T-helper 22 cell (primary cell): ENCODE measurements around the gene FZD1.

ENCODE experiments used
- DNase-seq: peaks from one replicate; pipeline ENCODE4 v3.0.0-alpha.2; 2020; ENCODE audit warnings: low read depth

The FZD1 gene

DNA sequence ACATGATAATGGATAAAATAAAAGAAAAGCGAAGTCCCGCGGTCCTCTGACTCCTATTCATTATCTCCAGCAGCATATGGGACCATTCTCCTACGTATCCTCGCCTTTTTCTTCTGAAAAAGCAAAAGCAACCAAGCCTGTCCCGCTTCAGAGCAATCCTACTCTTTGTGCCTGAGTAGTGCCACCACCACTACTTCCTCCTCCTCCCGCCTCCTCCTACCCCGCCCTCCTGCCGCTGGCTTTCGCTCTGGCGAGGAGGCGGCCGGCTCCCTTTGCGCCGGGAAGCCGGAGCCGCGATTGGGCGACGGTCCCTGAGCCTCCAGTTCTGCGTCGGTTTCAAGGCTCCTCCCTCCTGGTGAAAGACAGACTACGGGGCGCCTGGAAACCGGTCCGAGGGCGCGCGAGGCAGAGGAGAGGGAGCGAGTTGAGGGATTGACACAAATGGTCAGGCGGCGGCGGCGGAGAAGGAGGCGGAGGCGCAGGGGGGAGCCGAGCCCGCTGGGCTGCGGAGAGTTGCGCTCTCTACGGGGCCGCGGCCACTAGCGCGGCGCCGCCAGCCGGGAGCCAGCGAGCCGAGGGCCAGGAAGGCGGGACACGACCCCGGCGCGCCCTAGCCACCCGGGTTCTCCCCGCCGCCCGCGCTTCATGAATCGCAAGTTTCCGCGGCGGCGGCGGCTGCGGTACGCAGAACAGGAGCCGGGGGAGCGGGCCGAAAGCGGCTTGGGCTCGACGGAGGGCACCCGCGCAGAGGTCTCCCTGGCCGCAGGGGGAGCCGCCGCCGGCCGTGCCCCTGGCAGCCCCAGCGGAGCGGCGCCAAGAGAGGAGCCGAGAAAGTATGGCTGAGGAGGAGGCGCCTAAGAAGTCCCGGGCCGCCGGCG lies at the start of gene FZD1:
TSS of gene FZD1 (plus strand) at position 388 of the 878 bp plus-strand sequence. CDS start at position 836, 448 bp downstream.
- no peak for DNase-seq

DNA sequence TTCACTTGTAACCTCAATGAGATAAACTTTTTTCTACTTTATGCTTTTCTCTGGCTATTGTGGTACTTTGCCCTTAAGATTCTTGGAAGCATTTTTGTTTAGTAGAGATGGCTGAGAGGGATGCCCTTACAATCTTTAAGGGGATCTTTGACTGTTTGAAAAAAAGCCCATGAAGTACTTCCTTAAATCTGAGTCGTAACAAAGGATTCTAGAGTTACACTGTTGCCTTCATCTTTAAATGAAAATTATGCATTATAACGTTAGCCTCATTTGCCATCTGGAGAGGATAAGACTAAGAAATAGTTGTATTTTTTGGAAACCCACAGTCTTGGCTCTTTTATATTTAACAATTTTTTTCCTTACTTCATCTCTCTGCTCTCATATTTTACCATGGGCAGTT lies 37.8 kb upstream of the FZD1 start:
- DNase-seq = no peak

DNA sequence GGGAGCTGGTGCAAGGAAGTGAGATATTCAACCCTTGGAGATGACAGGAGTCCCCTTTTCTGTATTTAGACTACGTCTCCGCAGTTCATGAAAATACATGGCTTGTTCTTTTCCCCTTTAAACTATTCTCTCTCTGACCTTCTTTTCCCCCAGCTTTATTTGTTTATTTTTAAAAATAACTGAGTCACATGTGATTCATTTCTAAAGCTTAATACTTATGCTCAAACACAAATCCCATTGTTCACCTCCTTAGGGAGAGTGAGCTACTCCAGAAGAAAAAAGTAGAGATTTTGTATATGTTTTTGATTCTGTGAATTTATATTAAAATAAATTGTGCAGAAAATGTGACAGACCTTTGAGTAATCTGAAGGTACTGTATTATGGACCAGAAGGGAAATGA lies 35.9 kb upstream of the FZD1 start:
- DNase-seq = no peak

DNA sequence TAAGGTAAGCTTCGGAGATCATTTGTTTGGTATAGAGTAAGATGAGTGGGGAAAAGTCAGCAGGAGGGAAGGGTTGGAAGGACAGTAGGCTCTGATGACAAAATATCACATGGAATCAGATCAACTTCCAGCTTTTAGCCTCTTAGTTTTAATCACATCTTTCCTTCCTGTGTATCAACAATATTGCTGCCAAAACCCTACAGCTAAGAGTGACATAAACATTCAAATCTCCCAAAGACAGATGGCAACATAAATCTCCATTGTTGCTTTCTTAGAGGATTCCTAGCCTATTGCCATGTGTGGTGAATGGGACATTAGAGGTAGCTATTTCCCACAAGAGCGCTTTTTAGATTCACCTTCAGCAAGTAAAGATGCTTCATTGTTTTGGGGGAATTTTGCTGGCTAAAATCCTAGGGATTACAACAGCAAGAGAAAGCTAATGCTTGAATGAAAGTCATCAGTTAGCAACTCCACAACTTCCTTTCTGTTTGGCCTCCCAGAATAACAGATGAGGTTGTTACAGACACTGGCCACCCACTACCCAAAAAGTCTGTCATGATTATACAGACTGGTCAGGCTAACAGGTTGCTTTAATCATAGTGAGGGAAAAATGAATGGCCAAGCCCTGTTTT lies 35.2 kb upstream of the FZD1 start:
- no peak for DNase-seq

DNA sequence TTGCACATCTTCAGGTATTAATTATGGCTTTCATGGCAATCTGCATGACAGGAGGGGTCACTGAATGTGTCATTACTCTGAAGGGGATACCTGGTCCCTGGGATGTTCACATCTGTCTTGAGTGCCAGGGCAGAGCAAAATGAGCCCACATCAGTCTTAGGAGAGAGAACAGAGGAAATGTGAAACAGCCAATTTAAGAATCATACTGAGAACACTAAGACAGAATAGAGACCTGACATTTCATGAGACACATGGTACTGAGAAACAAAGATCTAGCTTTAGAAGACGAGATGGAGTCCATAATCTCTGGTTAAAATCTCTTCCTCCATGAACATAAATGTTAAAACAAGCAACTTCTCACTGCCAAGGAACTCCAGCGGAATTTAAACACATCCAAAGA lies 34.1 kb upstream of the FZD1 start:
- DNase-seq = no peak

DNA sequence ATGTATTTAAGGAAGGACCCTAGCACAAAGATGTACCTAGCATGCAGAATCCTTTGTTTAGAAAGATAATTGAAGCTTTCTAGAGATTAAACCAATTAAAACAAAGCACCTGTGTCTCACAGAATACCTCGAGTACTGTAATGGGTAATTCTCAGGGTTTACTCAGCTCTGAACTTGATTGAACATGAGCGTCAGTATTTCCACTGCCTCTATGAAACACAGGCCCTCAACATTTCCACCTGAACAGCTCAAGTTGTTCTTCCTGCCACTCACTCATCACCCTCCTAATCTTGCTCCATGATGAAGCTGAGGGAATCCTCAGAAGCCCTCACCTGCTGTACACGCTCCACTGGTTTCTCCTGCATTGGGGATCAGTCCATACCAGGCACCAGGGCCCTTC lies 33.7 kb upstream of the FZD1 start:
- DNase-seq = no peak

DNA sequence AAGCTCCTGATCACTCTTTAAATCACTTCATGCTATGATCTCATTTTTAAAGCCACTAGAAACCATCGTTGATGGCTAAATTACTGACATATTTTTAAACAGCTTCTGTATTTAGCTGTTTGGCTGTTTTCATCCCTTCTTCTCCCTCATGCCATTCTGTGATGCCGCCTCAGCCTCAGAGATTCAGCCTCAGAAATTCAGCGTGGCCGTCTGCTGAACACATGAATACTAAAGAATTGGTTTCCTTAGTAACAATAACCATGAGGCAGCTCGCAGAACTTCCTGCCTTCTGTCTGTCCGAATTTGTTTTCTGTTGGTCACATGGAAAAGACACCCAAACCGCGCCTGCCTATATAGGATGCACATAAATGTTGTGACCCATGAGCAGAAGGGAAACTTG lies 31.0 kb upstream of the FZD1 start:
- no peak for DNase-seq

DNA sequence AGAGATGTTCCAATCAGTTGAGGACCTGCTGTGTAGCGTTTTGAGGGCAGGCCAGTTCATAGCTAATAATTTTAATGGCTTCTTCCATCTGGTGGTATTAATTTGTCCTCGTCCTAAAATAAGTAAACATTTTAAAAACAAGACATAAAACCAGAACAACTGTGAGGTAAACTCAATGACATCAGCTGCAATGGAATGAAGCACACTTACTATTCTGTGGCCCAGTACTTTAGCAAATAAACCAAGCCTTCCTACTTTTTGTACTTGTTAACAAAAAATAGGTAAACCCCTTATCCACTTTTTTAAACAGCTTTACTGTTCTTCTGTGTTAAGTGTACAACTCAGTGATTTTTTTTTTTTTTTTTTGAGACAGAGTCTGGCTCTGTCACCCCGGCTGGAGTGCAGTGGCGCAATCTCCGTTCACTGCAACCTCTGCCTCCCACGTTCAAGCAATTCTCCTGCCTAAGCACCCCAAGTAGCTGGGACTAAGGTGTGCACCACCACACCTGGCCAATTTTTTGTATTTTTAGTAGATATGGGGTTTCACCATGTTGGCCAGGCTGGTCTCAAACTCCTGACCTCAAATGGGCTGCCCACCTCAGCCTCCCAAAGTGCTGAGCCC lies 28.9 kb upstream of the FZD1 start:
- no peak for DNase-seq

DNA sequence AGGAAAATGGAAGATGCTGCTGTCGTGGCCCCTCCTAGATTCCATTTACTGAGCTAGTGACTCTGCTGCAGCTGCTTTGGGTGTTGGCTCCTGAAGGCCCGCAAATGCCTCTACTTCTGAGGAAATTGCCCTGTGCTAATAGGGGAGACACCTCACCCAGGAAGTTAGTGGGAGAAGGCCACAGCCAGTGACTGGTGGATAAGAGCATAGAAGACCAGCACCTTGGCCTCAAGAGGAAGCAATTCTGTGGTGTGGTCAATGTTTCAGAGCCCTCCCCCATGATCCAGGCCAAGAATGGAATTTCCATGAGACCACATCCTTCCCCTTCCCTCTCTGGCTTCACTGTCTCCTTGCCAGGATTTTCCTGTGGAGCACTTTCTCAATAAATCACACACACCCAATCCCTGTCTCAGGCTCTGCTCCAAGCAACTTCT lies 25.0 kb upstream of the FZD1 start:
- no peak for DNase-seq

DNA sequence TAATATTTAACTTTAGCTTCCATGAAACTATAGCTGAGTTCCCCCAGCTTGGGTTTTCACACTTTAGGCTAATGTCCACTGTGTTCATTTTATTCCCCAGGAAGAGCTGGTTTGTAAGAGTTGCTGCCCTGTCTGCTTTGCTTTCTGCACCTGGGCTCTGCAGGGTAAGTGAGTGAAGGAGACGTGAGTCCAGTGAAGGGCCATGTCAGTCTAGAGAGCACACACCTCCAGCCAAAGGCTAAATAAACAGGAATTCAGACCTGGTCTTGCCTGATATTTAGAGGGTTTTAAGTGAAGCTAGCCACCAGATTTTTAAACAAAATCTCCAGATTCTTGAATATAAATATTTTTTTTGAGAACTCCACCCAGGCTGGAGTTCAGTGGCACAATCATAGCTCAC lies 24.5 kb upstream of the FZD1 start:
- no peak for DNase-seq

DNA sequence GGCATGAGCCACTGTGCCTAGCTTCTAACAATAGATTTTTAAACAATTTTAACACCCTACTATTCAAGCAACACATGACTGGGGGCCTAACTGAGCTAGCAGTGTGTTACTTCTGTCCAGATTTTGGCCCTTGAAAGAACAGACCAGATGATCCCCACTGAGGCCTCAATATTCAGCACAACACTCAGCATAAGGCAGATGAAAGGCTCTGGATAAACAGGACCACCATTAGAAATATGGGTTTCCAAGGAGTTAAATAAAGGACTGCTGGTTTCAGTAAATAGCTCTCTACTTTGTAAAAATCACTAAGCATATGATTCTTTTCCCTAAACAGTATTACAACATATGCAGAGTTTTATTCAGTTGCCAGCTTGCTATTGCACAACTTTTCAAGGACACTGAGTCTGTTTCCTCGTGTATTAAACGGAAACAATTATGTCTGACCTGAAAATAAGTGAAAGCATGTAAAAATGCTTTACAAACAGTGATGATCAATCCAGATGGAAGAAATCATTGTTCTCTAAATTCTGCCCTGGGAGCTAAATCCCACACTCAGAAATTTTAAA lies 23.8 kb upstream of the FZD1 start:
- no peak for DNase-seq

DNA sequence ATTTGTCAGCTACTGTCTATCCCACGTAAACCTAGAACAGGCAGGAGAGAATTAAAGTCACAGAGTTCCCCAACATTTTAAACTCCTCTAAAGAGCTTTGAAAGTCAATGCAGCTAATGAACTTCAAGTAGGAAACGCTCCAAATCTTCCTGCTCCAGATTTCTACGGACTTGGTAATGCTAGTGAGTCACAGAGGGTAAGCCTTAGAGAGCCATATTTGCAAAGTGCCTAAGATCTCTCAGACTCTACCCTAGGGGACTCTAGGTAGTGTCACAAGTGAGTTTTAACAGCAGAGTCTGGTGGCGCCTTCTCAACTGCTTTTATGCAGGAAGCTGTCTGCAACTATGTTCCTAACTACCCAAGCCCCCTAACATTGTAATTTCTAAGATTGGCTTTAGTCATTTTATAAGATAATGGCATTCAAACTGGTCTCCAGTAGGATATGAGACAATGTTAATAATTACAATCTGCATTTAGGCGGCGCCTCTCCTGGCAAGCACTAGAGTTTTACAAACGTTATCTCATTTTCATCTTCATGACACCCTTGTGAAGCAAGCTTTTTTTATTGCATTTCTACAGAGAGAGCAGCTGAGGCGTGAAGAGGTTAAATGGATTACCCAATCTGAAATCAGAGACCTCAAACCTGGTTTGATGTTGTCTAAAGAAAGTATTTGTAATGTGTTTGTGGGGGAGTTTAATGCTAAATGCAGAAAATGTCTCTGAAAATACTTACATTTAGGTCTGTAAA lies 22.0 kb upstream of the FZD1 start:
- DNase-seq = no peak

DNA sequence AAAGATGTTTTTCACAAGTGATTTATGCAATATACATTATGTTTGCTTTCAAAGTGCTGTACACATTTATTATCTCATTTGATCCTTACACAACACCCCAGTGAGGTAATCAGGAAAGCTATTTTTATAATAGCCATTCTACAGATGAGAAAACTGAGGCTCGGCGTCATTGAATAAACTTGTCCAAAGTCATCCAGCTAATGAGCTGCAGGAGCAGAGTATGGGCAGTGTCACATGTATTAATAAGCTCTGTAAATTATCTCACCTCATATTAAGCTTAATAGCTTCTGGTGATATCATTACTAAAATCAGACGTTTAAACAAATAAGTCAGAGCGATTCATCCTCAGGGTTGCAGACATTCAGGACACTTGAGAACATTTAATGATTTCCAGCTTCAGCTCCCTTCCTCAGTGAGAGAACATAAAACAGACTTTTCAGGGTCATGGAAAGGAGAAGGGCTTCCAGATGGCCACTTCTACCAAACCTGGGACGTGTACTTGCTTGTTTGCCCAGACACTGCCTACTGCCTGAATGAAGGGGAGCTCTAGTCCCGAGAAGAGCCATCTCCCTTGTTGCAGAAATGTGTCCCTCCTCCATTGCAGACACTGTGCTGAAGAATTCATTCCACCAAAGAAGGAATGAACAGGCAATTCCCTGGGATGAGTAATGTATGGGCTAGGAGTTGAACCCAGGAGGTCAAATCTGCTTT lies 20.5 kb upstream of the FZD1 start:
- no peak for DNase-seq

DNA sequence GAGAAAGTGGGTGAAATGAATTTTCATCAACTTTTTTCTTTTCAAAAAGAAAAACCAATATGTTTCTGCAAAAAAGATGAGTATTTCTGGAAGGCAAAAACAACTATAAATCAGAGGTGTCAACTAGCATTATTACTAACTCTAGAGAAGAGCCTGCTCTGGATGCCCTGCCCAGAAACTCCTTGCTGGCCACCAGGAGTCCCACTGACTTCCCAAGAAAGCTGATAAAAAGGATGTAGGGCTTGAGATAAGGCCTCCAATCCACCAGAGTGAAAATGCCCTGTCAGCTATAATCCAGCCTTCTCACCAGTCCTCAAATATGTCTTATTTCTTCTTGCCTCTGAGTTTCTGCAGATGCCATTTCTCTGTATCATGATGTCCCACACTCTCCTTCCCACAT lies 16.7 kb upstream of the FZD1 start:
- DNase-seq = no peak

DNA sequence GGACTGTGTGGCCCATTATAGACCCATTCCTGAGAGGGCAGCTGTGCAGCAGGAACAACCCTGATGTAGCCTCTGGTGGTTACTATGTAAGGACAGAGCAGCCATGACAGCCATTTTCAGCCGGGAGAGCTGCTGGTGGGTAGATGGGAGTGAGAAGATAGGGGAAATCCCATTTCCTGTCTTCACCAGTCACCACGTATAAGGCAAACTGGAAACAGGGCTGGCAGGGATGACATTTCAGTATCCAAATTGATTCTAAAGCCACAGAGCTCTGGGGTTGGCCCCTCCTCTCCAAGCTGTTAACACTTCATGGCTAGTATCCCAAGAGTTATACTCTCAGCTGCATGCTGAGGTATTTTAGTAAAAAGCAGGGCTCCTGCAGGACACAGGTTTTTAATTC lies 15.2 kb upstream of the FZD1 start:
- no peak for DNase-seq

DNA sequence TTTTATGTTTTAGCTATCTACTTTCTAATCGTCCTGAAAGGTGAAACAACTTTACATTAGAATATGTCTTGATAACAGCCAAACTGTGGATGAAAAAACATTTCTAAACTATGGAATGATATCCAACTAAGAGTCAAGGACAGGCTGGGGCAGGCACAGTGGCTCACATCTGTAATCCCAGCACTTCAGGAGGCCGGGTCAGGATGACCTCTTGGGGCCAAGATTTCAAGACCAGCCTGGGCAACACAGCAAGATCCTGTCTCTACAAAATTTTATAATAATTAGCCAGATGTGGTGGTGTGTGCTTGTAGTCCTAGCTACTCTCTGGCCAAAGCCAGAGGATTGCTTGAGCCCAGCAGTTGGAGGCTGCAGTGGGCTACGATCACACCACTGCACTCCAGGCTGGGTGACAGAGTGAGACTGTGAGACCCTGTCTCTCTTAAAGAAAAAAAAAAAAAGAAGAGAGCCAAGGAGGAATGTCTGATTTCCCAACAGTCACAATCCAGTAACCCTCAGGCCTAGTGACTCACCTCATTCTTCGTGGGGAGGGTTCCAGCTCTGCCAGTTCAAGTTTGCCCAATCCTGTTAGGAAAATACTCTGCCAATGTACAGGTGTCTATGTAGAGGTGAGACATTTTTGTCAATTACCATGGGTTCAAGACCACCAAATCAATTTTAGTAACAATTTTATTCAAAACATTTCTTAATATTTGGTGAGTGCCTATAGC lies 14.6 kb upstream of the FZD1 start:
- DNase-seq = no peak

DNA sequence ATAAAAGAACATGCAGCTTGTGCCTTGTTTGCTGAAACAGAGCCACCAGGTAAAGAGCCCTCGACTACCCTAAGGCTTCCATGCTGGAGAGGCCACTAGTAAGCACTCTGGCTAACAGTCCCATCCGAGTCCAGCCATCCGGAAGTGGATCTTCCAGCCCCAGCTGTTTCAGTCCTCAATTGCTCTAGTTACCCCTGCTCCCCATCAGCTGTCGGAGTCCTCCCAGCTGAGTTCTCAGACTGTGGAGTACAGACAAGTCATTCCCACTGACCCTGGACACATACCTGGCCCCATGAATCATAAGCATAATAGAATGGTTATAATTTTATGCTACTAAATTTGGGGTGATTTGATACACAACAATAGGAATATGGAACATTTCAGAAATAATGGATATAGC lies 13.5 kb upstream of the FZD1 start:
- DNase-seq = no peak

DNA sequence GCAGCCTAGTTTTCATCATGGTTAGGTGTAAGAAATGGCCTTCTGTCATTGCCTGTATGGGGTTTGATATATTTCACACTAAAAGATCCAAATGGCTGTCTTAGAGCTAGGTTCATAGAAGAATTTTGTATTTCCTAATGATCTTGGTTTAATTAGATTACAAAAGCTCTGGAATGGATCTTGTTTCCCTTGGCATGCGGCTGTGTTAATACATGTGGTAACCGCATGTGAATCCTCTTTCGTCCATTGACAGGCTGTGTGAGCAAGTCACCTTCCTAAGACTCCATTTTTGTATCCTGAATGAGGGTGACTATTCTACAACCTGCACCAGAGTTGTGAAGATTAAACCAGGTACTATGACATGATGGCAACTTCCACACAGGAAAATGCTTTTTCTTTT lies 12.4 kb upstream of the FZD1 start:
- no peak for DNase-seq

DNA sequence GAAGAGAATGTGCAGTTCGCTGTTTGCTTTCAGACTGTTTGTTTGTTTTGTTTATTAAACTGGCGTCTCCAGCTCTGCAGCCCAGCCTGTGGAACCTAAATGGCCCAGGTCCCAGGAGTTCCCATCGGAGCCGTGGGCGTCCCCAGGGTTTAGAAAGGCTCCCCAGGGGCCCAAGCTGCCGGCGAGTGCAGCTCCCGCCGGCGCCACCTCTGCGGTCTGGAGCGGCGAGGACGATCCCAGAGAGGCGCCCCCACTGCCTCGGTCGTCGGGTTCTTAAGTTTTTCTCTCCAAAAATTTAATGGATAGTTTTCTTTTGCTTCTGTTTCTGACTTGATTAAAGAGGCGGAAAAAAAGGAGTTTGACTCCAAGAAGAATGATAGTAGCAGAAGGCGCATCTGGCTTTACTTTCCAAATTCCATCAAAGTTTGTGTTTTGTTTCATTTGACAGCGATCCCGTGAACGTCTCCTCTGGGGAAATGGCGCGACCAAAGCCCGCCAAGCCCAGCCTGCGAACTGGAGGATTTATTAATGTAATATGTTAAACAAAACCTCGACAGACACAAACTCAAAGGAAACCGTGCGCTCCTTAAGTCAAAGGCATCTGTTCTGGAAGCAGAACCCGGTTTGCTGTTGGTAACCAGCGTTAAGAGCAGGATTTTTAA lies 718 bp upstream of the FZD1 start:
- DNase-seq = no peak
